CD14-positive monocyte (primary cell): Measurements from ENCODE around the gene IGF1. TPM values are rescaled to one million over a fixed set of nuclear protein-coding genes. Genes with fewer than 3 reads are reported as not detected.

Experiments
- DNase-seq, 3 donors: peaks; one replicate each; pipeline ENCODE4 v3.0.0-alpha.2; 2011 to 2022
- H2AFZ ChIP-seq: 2 replicates; pipeline ENCODE4 v1.6.0; 2012; ENCODE audit warnings: mild to moderate bottlenecking, low read depth, low read length, inconsistent platforms; ENCODE audit not compliant: insufficient read depth, poor library complexity, severe bottlenecking
- H3K27ac ChIP-seq, 2 donors: 1 replicate in 1 of 2; 2 replicates in 1 of 2; pipeline ENCODE4 v1.5.1; 2012 to 2013; ENCODE audit warnings: low read length in 2 of 2, control low read depth in 1 of 2, inconsistent platforms in 1 of 2, low read depth in 1 of 2, mild to moderate bottlenecking in 1 of 2
- H3K27me3 ChIP-seq, 2 donors: one replicate each; pipeline versions ENCODE4 v1.6.0 to v1.6.1; 2011 to 2013; ENCODE audit warnings: low read length in 2 of 2; ENCODE audit not compliant: control insufficient read depth in 2 of 2, insufficient read depth in 2 of 2
- H3K36me3 ChIP-seq, 2 donors: replicated peaks in 1 of 2; 1 replicate in 1 of 2; 2 replicates in 1 of 2; pipeline versions ENCODE4 v1.5.1 to v1.6.1; 2012 to 2013; ENCODE audit warnings: low read length in 2 of 2, control low read depth in 1 of 2, inconsistent platforms in 1 of 2, mild to moderate bottlenecking in 1 of 2; ENCODE audit not compliant: insufficient read depth in 2 of 2, control insufficient read depth in 1 of 2
- H3K4me1 ChIP-seq, 2 donors: 1 replicate in 1 of 2; 2 replicates in 1 of 2; pipeline versions ENCODE4 v1.5.1 to v1.6.1; 2012 to 2013; ENCODE audit warnings: low read length in 2 of 2, control low read depth in 1 of 2, inconsistent platforms in 1 of 2, mild to moderate bottlenecking in 1 of 2, moderate library complexity in 1 of 2; ENCODE audit not compliant: insufficient read depth in 2 of 2, control insufficient read depth in 1 of 2
- H3K4me2 ChIP-seq: replicated peaks from 2 replicates; pipeline ENCODE3; 2012; ENCODE audit warnings: low read length, moderate library complexity, mild to moderate bottlenecking; ENCODE audit not compliant: poor library complexity, severe bottlenecking; ENCODE audit errors: extremely low read depth
- H3K4me3 ChIP-seq, 3 experiments: fragments of 200-600 bp in 1 of 3; sonication (generic) in 1 of 3; replicated peaks in 1 of 3; 1 replicate in 2 of 3; 2 replicates in 1 of 3; pipeline ENCODE4 v1.5.1; 2011 to 2013; ENCODE audit warnings: low read length in 3 of 3, mild to moderate bottlenecking in 3 of 3, control low read depth in 2 of 3, low read depth in 2 of 3, inconsistent platforms in 1 of 3, moderate library complexity in 1 of 3
- H3K79me2 ChIP-seq: 2 replicates; pipeline ENCODE4 v1.6.0; 2012; ENCODE audit warnings: mild to moderate bottlenecking, control low read depth, inconsistent platforms, low read length, moderate library complexity; ENCODE audit not compliant: insufficient read depth
- H3K9ac ChIP-seq: 2 replicates; pipeline ENCODE4 v1.6.0; 2017; ENCODE audit warnings: low read length, mild to moderate bottlenecking; ENCODE audit not compliant: insufficient read depth, poor library complexity, severe bottlenecking
- H3K9me3 ChIP-seq, 2 donors: replicated peaks in 1 of 2; 1 replicate in 1 of 2; 2 replicates in 1 of 2; pipeline versions ENCODE4 v1.5.1 to v1.6.1; 2012 to 2013; ENCODE audit warnings: low read length in 2 of 2, control low read depth in 1 of 2; ENCODE audit not compliant: control insufficient read depth in 1 of 2, insufficient read depth in 1 of 2
- H4K20me1 ChIP-seq: 2 replicates; pipeline ENCODE4 v1.6.0; 2012; ENCODE audit warnings: mild to moderate bottlenecking, low read length, control low read depth, moderate library complexity; ENCODE audit not compliant: insufficient read depth
- H3K27ac Mint-ChIP-seq, 7 donors: one replicate each; pipeline ENCODE4 v1.8.0; 2020; ENCODE audit warnings: mild to moderate bottlenecking in 7 of 7, mixed read lengths in 7 of 7, moderate library complexity in 6 of 7, inconsistent platforms in 2 of 7
- H3K27me3 Mint-ChIP-seq, 3 donors: one replicate each; pipeline ENCODE4 v1.8.0; 2021 to 2022; ENCODE audit warnings: low read depth in 3 of 3, mild to moderate bottlenecking in 3 of 3, mixed read lengths in 3 of 3, moderate library complexity in 3 of 3, inconsistent platforms in 1 of 3
- H3K36me3 Mint-ChIP-seq, 2 donors: one replicate each; pipeline ENCODE4 v1.8.0; 2020; ENCODE audit warnings: mixed read lengths in 2 of 2, inconsistent platforms in 1 of 2, mild to moderate bottlenecking in 1 of 2
- H3K4me1 Mint-ChIP-seq: one replicate; pipeline ENCODE4 v1.8.0; 2020; ENCODE audit warnings: mild to moderate bottlenecking, mixed read lengths
- H3K4me3 Mint-ChIP-seq, 2 donors: one replicate each; pipeline ENCODE4 v1.8.0; 2020; ENCODE audit warnings: mild to moderate bottlenecking in 2 of 2, mixed read lengths in 2 of 2, moderate library complexity in 1 of 2
- H3K9me3 Mint-ChIP-seq, 7 donors: one replicate each; pipeline ENCODE4 v1.8.0; 2020 to 2022; ENCODE audit warnings: mixed read lengths in 7 of 7, mild to moderate bottlenecking in 6 of 7, moderate library complexity in 6 of 7, inconsistent platforms in 2 of 7
- WGBS: methylation state at CpG from one replicate; pipeline ENCODE4 v1.1.5; 2013; ENCODE audit warnings: missing lambda C conversion rate; ENCODE audit not compliant: insufficient coverage; 5-methylcytosine and 5-hydroxymethylcytosine counted together
- intact Hi-C, 2 donors: fragments of 100-400 bp; cut with micrococcal nuclease; formaldehyde crosslinking; loops; one replicate each; pipeline versions ENCODE4 v1.15.0 to v1.15.1; 2023
- polyA plus RNA-seq, 3 donors: library from polyadenylated mRNA; depleted of rRNA in 1 of 3; unstranded in 2 of 3; stranded (reverse) in 1 of 3; fragments of 300-500 nt in 2 of 3; fragments of >200 nt in 1 of 3; fragmentation: Illumina TruSeq in 2 of 3; gene quantifications; 1 replicate in 2 of 3; 2 replicates in 1 of 3; pipeline ENCODE4 v1.2.3, GENCODE V29; 2012 to 2021
- TF ChIP-seq, protein P1 (sequence below): fragments of 200-600 bp; IDR thresholded peaks from one replicate; pipeline ENCODE4 v1.8.0; 2022; ENCODE audit warnings: antibody characterized with exemption, mild to moderate bottlenecking

The IGF1 gene
- polyA plus RNA-seq, 3 donors: not detected

GRCh38 chr12:102481705-102482425 lies 1.5 kb upstream of the IGF1 start:
- Histone ChIP-seq H3K27ac (no peak overlapping the region), H2AFZ (no peak overlapping the region)

GRCh38 chr12:102479939-102480338 lies 424 bp downstream of the IGF1 start:
- peaks cover 12% of the 10 kb centered on the region for H3K4me1 Mint-ChIP-seq
- no peak overlapping the region for H3K27ac Mint-ChIP-seq
- H3K79me2 ChIP-seq: no peaks in the 10 kb centered on the region
- TF ChIP-seq, protein P1, sequence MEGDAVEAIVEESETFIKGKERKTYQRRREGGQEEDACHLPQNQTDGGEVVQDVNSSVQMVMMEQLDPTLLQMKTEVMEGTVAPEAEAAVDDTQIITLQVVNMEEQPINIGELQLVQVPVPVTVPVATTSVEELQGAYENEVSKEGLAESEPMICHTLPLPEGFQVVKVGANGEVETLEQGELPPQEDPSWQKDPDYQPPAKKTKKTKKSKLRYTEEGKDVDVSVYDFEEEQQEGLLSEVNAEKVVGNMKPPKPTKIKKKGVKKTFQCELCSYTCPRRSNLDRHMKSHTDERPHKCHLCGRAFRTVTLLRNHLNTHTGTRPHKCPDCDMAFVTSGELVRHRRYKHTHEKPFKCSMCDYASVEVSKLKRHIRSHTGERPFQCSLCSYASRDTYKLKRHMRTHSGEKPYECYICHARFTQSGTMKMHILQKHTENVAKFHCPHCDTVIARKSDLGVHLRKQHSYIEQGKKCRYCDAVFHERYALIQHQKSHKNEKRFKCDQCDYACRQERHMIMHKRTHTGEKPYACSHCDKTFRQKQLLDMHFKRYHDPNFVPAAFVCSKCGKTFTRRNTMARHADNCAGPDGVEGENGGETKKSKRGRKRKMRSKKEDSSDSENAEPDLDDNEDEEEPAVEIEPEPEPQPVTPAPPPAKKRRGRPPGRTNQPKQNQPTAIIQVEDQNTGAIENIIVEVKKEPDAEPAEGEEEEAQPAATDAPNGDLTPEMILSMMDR: no peak
- no peak for DNase-seq
- peaks cover 0 to 2% of the 10 kb centered on the region in 2 donors for H3K27me3 ChIP-seq
- no peak overlapping the region for H2AFZ ChIP-seq
- H3K36me3 ChIP-seq: no peaks in the 10 kb centered on the region
- H3K4me2 ChIP-seq: no peak overlapping the region
- no peaks in the 10 kb centered on the region for H3K9me3 ChIP-seq
- no peaks in the 10 kb centered on the region for H4K20me1 ChIP-seq
- peaks cover 5 to 8% (median 6%) of the 10 kb centered on the region in 3 donors for H3K27me3 Mint-ChIP-seq
- H3K4me1 ChIP-seq: peaks cover 9 to 10% of the 10 kb centered on the region in 2 donors
- no peak overlapping the region for H3K27ac ChIP-seq
- H3K4me3 ChIP-seq: no peak overlapping the region
- intact Hi-C loops: no loop called here
- no peaks in the 10 kb centered on the region for H3K36me3 Mint-ChIP-seq
- peaks cover 0 to 2% (median 0%) of the 10 kb centered on the region in 7 donors for H3K9me3 Mint-ChIP-seq
- no peak overlapping the region for H3K9ac ChIP-seq
- no peak overlapping the region for H3K4me3 Mint-ChIP-seq
- 20% methylated on average over 1 of the region's 4 CpGs for WGBS

More at GRCh38 chr12:102481705-102482425, 1.5 kb upstream of the IGF1 start:
- TF ChIP-seq, protein P1: no peak
- Histone ChIP-seq H3K4me1 (peaks cover 11 to 12% of the 10 kb centered on the region in 2 donors), H3K4me2 (no peak overlapping the region), H3K4me3 (no peak overlapping the region), H3K79me2 (no peaks in the 10 kb centered on the region), H3K36me3 (no peaks in the 10 kb centered on the region), H3K9ac (no peak overlapping the region), H4K20me1 (no peaks in the 10 kb centered on the region), H3K9me3 (no peaks in the 10 kb centered on the region), H3K27me3 (peaks cover 0 to 2% of the 10 kb centered on the region in 2 donors)
- no peak overlapping the region for H3K4me3 Mint-ChIP-seq
- peaks cover 14% of the 10 kb centered on the region for H3K4me1 Mint-ChIP-seq
- no peaks in the 10 kb centered on the region for H3K36me3 Mint-ChIP-seq
- peak overlapping the region in 1 of 7 donors; percentile 11 for H3K27ac Mint-ChIP-seq
- H3K27me3 Mint-ChIP-seq: peaks cover 1 to 2% (median 2%) of the 10 kb centered on the region in 3 donors
- intact Hi-C loops: no loop called here
- H3K9me3 Mint-ChIP-seq: peaks cover 0 to 2% (median 0%) of the 10 kb centered on the region in 7 donors
- DNase-seq: no peak
